Mesothelial cell of epicardium (in vitro differentiated cells): ENCODE data around the gene REPS1. TPM values are rescaled to one million over a fixed set of nuclear protein-coding genes. Genes with fewer than 3 reads are reported as not detected.

Experiments
- DNase-seq, 2 experiments: peaks; one replicate each; pipeline ENCODE4 v3.0.0; 2021; ENCODE audit warnings: low spot score in 2 of 2; ENCODE audit not compliant: unreplicated experiment in 2 of 2
- H3K27ac Mint-ChIP-seq: 2 replicates; pipeline ENCODE4 v1.8.0; 2021; ENCODE audit warnings: mixed read lengths
- H3K27me3 Mint-ChIP-seq: 2 replicates; pipeline ENCODE4 v1.8.0; 2021; ENCODE audit warnings: low read depth, mixed read lengths
- H3K36me3 Mint-ChIP-seq: 2 replicates; pipeline ENCODE4 v1.8.0; 2021; ENCODE audit warnings: mixed read lengths
- H3K4me1 Mint-ChIP-seq: 2 replicates; pipeline ENCODE4 v1.8.0; 2021; ENCODE audit warnings: mixed read lengths
- H3K4me3 Mint-ChIP-seq: 2 replicates; pipeline ENCODE4 v1.8.0; 2021; ENCODE audit warnings: mild to moderate bottlenecking, moderate library complexity, mixed read lengths
- H3K9me3 Mint-ChIP-seq: 2 replicates; pipeline ENCODE4 v1.8.0; 2021; ENCODE audit warnings: mixed read lengths
- CTCF ChIP-seq: fragments of 200-600 bp; sonication (generic); IDR thresholded peaks from one replicate; pipeline ENCODE4 v1.5.0; 2021; ENCODE audit warnings: antibody characterized with exemption; ENCODE audit not compliant: unreplicated experiment
- total RNA-seq: library from RNA; stranded (reverse); gene quantifications from 3 replicates; pipeline ENCODE4 v1.2.1, GENCODE V29; 2021

Gene REPS1
- total RNA-seq, 1 donor from 2014 or later, result 95.4 TPM

- Mint-ChIP-seq H3K4me3 (no peak overlapping the region), H3K27ac (peak overlapping the region; percentile 81), H3K36me3 (no peaks in the 10 kb centered on the region), H3K27me3 (no peaks in the 10 kb centered on the region), H3K4me1 (peaks cover 33% of the 10 kb centered on the region), H3K9me3 (no peaks in the 10 kb centered on the region)
- TF ChIP-seq CTCF, result no peak
- no peak for DNase-seq
These were observed 28.5 kb upstream of the REPS1 start for GRCh38 chr6:139016337-139017213.

- no peak for TF ChIP-seq CTCF
- no peaks in the 10 kb centered on the region for H3K36me3 Mint-ChIP-seq
- DNase-seq, result no peak
- H3K27me3 Mint-ChIP-seq, result no peaks in the 10 kb centered on the region
- H3K4me1 Mint-ChIP-seq, result peaks cover 33% of the 10 kb centered on the region
- no peaks in the 10 kb centered on the region for H3K9me3 Mint-ChIP-seq
- no peak overlapping the region for H3K4me3 Mint-ChIP-seq
- no peak overlapping the region for H3K27ac Mint-ChIP-seq
These were observed 26.9 kb upstream of the REPS1 start for GRCh38 chr6:139014945-139015344.

- Mint-ChIP-seq H3K4me3 (no peak overlapping the region), H3K27me3 (no peaks in the 10 kb centered on the region), H3K4me1 (peaks cover 33% of the 10 kb centered on the region), H3K27ac (peak overlapping the region; percentile 15), H3K36me3 (no peaks in the 10 kb centered on the region), H3K9me3 (no peaks in the 10 kb centered on the region)
- no peak for TF ChIP-seq CTCF
- no peak for DNase-seq
These were observed 25.2 kb upstream of the REPS1 start for GRCh38 chr6:139013185-139013800.

GRCh38 chr6:139011980-139012379, 23.9 kb upstream of the REPS1 start:
- Mint-ChIP-seq H3K4me1 (peaks cover 26% of the 10 kb centered on the region), H3K27ac (peak overlapping the region; percentile 30), H3K9me3 (peaks cover 6% of the 10 kb centered on the region), H3K36me3 (no peaks in the 10 kb centered on the region), H3K4me3 (no peak overlapping the region), H3K27me3 (no peaks in the 10 kb centered on the region)
- DNase-seq, result no peak
- TF ChIP-seq CTCF, result no peak

- Mint-ChIP-seq H3K4me1 (peaks cover 17% of the 10 kb centered on the region), H3K27ac (no peak overlapping the region), H3K27me3 (no peaks in the 10 kb centered on the region)
These were observed 22.6 kb upstream of the REPS1 start for GRCh38 chr6:139010674-139011073.

More at GRCh38 chr6:139010674-139011073, 22.6 kb upstream of the REPS1 start:
- DNase-seq, result no peak
- peaks cover 6% of the 10 kb centered on the region for H3K9me3 Mint-ChIP-seq
- no peak overlapping the region for H3K4me3 Mint-ChIP-seq
- H3K36me3 Mint-ChIP-seq, result no peaks in the 10 kb centered on the region
- TF ChIP-seq CTCF, result no peak
